HG03135 (cell line): ENCODE measurements around the gene SNX5.

Source experiments
- ATAC-seq: cut with Tn5 transposase; IDR thresholded peaks from one replicate; pipeline ENCODE4 v1.9.1; 2021; ENCODE audit warnings: mild to moderate bottlenecking, moderate library complexity; ENCODE audit not compliant: unreplicated experiment

SNX5 gene

DNA sequence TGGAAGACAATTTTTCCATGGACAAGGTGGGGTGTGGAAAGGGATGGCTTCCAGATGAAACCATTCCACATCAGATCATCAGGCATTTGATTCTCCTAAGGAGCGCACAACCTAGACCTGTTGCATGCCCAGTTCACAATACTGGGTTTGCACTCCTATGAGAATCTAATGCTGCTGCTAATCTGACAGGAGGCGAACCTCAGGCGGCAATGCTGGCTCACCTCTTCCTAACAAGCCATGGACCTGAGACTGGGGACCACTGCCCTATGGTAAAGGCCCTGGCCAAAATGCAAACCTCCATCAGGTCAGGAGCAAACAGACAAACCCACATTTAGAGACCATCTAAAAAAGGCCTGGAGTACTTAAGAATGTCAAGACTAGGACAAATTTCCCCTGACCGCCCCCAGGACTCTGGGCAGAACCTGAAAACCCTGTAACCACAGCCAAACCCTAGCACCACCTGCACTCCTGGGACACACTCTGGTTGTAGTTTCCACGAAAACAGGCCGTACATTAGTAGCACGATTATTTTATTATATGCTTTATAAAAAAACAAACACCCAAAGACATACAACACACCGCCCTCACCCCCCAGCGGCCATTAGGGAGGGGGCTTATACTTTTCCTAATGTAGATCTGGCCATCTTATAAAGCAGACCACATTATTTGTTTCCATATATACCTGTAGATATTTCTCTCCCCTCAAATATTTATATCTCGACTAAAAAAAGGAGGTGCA, 27.3 kb downstream of the SNX5 start:
- ATAC-seq, result no peak

DNA sequence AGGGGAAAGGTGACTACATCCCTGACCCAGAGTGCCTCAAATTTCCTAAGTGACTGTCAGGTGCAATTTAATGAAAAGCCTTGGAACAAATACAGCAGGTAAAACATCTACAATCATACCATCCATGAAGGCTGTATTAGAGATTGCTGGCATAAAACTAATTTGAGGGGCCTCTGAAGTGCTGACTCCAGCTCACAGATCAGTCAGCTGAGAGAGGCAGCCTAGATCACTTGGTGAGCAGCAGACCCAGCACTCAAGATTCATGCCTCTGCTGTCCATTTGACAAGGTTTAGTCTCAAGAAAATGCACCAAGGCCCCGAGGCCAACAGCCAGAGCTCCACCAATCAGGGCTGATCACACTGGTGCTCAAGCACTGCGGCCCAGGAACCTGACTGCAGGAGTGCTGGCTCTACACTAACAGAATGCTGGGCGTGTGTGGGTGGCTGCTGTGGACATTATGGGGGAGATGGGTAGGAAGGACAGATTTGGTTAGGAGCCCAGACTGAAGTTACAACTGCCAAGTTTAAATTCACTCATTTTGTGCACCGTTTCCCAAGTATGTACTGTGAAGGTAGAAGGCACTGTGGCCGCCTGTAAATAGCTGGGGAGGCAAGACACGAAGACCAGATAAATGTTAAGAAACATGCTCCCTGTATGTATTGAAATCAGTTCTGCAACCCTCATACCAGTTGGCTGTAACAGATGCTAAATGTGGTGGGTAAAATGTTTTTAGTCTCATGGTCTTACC, 28.2 kb downstream of the SNX5 start:
- no peak for ATAC-seq

DNA sequence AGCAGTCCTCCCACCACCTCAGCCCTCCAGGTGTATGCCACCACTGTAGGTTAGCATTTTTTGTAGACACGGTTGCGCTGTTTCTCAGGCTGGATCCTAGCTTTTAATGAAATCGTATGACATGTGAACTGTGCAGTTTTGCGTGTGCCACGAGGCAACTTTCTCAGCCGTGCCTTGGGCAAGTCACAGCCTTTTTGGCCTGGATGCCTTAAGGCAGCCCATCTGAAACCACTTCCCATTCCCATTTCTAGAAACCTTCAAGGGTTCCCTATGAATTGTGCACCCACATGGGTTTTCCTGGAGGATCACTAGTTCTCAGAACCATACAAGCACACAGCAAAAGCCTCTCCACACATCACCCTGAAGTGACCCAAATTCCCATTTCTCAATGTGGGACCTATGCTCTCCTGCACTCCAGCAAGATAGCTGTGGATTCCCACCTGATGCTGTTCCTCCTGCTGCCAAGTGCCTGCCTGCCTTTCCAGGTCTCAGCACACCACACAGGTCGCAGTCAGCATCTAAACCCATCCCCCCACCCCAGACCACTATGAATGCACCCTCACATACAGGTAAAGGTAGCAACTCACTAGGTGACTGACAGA, 28.9 kb downstream of the SNX5 start:
- no peak for ATAC-seq

DNA sequence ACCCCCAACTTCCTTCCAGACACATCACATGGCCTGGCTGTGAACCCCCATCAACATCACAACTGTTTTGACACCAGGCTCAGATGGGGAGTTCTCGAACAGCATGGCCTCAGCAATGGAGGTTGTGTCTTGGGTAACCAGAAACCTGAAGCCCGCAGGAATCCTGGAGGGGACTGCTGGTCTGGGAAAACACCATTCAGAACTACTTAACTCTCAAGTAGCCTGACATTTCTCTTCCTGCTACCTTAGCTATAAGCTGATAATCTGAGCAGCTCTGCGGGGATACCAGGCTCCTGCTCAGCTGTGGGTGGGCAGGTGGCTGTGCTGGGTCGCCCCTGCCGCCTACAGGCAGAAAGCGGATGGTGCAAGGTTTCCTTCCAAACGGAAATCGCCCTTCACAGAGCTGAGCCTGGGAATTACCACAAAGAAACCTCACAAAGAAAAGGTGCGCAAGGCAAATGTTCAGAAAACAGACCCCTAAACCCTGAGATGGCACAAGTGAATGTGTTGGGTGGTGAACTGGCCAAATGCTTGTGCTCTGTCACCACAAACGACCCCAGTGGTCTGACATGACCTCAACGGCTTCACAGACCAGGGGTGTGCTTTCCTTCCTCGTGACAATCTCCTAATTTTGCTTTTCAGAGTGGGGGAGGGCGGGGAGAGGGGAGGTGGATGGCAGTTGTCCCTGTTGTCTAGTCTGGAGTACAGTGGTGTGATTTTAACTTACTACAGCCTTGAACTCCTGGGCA, 29.5 kb downstream of the SNX5 start:
- peak; percentile 72 for ATAC-seq

DNA sequence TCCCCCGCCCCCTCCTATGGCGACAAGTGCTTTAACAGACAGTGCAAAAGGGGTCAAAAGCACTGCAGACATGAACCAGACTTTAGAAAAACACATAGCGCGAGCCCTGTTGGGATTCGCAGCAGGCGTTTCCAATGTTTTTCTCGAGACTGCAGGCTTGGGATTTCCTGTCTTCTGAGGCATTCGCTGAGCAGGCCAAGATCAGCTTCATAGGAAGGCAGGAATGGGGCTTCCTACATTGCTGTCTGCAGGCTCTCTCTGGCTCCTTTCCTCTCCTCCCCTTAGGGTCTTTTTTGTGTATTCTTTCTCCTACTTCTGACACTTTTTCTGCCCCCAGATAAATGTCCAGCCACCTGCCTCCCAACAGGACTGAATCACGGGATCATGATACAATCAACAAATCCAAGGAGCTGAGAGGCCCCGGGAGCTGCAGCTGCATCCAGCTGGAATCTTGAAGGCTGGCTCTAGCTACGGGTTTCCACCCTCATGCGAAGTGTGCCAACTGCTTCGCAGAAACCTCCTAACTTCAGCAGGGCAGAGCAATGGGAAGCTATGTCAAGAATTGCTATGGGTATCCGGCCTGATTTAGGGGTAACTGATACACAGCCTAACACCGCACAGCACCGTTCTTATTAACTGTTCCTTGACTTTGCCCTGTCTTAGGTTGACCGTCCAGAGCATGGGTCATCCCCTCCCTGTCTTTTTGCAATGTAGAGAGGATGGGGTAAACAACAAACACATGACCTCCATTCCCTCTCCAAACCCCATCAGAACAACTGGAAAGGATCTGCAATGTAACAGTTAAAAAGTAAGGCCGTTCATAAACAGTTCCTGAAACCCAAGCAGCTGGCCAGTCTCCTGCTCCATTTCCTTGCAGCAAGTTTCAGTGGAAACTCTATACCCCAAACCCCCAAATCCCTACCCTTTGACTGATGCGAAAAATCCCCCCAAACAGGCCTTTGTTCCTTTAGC, 31.5 kb downstream of the SNX5 start:
- no peak for ATAC-seq

DNA sequence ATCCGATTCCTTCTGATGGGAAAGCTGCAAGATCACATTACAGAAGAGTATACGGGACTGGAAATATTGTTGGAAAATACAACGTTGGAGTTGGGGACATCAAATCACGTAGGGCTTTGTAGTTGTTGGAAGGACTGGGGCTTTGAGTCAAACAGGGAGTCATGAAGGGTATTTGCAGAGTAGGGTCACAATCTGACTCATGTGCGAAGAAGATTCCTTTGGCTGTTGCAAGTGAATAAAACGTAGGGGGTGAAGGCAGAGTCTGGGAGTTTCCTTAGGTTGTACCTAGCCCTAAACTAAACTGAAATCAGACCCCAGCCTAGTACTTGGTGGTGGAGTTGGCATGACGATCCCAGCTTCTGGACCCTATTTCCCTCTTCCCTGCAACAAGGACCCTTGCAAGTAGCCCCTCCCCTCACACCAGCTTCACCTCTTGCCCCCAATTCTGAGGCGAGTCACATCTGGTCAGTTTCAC, 32.3 kb downstream of the SNX5 start:
- ATAC-seq, result no peak

DNA sequence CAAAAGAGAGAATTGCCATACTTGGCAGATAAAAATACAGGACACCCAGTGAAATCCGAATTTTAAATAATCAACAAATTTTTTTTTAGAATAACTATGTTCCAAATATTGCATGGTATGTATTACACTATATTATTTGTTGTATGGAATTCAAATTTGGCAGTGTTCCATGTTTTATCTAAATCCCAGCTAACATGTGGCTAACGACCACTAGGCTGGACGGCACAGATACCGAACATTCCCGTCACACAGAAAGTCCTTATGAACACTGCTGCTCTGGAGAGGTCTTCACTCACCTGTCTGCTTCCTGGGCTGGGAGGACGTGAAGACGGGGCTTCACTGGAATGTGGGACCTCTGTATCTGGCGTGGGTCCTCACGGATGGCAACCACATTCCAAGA, 32.8 kb downstream of the SNX5 start:
- no peak for ATAC-seq

DNA sequence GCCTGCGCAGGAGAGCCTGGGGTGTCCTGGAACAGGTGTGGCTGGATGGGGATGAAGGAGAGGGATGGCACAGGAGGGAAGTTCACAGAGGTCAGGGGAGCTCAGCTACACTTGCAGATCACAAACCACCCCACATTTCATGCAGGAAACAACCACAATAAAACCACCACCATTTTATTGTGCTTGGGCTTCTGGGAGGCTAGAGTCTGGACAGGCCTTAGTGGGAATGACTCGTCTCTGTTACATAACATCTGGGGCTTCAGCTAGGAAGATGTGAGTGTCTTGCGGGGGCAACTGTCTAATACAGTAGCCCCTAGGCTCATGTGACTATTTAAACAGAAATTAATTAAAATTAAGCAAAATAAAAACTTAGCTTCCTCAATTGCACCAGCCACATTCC, 33.4 kb downstream of the SNX5 start:
- no peak for ATAC-seq

DNA sequence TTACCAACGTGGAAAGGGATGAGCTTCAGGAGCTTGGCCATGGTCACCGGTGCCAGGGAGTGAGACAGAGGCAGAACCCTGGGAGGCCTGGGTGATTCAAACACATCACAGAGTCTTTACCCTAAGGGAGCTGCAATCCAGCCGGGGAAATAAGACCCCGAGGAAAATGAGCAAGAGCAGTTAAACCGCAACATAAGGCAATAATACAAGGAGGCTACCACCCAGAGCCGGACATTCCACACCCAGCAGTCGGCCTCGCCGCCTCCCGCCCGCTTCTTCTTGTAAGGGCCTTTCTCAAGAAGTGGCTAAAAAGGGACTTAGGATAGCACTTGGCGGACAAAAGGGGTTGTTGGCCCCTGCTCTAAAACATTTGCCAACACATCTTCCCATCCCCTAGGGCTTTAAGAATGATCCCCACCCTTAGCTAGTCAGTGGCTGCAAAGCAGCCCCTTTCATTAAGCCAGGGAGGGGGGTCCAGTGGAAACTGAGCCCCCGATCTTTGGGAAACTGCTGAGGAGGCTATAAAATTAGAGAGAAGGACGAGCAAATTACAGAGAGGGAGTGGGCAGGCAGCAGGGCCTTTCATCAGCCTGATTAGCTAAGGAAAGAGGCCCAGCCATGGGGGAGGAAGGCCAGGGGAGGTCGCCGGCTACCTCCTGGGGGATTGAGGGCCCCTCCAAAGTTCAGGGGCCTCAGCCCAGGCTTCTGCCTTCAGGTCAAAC, 34.3 kb downstream of the SNX5 start:
- ATAC-seq, result no peak

DNA sequence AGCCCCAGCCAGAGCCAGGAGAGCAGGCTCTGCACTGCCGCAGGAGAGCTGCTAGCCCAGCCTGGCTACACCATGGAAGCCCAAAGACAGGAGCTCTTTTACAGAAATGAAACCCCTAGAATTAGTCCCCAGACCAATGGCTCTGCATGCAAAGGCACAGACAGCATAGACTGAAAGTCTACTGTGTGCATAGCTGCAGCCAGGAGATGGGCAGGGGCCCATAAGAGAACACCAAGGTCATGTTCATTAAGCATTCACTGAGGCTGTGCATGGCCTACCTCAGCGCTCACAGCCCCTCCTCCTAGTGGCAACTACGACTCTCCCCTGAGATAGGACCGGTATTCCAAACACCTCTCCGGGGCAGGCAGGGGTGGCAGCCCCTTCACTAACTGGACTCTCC, 34.9 kb downstream of the SNX5 start:
- ATAC-seq, result no peak

DNA sequence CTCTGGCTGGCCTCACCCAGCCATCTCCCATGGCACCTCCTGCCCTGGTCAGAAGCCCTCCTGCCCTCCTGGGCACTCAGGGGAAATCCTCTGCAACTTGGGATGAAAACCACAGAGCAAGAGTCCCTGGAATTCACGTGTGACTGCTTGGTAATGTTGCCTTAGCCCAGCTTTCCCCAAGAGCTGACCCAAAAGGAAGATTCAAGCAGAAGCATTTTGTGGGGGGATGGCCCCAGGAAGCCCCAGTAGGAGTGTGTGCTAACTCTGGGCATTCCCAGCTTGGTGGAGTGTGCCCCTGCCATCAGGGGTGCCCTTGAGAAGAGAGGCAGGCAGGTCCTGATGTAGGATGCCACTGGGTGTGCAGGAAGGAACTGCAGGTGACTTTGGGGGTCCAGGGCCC, 35.5 kb downstream of the SNX5 start:
- no peak for ATAC-seq

DNA sequence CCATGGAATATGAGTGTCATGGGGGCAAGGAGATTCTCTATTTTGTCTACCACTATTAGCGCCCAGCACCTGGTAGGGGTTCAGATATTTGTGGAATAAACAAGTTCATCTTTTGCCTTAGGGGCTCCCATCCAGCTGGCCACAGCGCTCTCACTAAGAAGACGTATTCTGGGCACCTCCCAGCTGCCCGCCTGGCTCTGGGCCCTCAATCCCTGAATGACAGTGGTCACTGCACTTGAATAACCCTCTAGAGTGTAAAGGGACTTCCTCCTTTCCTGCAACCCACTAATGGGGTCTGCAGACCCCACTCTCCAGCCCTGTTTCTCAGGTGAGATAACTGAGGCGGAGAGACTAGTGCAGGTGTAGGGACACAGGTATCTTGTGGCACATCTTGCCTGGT, 36.2 kb downstream of the SNX5 start:
- no peak for ATAC-seq

DNA sequence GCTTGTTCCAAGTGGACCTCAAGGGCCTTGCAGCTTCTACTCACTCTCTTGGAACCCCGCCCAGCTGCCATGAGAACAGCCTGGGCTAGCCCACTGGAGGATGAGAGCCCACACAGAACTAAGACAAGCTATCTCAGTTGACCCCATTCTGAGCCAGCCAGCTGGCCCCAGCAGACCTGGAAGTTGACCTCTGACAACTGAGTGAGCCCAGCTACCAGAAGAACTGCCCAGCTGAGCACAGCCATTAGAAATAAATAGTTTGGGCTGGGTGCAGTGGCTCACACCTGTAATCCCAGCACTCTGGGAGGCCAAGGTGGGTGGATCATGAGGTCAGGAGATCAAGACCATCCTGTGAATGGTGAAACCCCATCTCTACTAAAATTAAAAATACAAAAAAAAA, 37.1 kb downstream of the SNX5 start:
- no peak for ATAC-seq

DNA sequence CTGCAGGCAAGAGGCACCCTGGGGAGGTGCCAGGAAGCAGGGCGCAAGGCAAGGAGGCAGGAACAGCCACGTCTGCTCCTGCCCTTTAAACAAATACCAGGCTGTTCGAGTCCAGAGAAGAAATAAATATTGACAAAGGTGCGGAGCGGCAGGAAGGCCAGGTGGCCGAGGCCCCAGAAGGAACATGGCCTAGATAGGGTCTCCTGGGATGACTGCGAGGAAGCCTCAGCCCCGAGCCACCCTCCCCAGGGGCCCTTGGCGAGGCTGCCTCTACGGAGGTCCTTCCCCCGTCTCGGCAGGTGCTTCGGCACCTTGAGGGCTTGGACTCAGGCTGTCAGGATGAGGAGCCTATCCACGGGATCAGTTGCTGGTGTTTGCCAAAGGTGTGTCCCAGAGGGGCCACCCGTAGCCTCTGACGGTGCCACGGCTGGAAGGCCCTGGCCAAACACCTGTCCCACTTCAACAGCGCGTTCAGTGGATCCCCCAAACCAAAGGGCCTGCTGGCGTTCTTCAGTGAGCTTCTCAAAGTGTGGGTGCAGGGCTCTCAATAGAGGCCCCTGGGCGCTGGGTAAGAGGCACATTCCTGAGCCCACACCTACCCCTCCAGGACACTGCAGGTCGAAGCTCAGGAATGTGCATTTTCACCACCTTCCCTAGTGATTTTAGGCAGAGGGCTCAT, 39.8 kb downstream of the SNX5 start:
- ATAC-seq, result no peak

DNA sequence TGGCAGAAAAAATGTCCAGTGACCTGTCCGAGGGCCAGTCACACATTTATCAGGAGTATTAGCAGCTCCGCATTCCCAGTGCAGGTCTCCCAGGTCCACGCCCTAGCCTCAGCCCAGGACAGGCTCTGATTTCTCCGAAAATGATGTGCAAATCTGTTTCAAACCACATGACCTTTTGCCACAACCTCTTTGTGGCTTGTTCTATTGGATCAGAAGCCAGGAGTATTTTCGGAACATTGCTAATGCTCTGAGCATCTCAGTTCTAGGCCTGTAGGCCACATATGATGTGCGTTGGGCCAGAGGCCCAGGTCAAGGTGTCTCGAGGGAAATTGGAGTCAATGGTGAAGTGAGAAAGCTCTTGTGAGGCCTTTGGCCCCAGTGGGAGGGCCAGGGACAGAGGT, 40.4 kb downstream of the SNX5 start:
- ATAC-seq, result no peak

DNA sequence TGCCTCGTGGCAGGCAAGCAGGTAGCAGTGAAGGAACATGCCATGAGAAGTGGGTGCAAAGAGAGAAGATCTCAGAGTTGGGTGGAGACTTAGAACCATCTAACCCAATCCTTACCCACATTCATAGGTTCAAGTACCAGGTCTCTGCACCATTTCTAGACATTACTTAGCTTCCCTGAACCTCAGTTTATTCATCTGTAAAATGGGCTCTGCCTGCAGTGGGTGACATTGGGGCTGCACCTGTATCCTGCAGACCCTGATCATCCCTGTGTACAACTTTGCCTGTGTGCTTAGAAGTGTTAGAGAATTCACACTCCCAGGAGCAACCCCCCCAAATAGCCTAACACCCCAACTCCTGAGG, 42.7 kb downstream of the SNX5 start:
- no peak for ATAC-seq

DNA sequence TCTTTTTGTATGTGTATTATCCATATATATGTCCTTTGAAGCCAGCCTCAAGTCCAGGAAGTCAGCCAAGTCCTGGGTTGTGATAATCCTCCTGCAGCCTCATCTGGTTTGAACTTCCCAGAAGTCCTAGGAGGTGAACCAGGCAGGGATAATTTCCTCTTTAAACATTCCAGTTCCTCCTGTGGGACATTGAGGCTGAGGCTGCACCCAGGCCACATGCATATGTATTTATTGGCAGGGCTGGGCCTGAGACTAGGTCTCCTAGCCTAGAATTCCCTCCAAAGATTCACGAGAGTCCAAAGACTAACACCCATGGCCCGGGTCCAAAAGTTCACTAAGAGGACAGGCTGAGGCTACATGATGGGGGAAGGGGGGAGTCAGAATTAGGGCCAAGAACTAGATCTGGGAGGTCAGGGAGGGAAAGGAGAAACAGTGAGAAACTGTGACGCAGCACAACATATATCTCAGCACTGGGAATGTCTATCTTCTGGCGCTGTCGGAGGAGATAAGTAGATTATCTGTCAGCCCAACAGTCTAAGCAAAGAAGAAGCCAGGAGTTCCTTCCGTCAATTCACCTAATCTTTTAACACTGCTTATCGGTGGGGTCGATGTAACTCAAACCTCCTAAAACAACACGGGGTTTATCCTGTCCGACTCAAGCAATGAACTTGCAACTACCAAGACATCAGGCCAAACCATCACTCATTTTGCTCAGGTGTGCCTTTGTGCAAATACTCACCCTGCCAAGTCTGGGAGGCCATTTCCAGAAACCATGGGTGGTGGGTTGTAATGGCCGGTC, 43.3 kb downstream of the SNX5 start:
- no peak for ATAC-seq

DNA sequence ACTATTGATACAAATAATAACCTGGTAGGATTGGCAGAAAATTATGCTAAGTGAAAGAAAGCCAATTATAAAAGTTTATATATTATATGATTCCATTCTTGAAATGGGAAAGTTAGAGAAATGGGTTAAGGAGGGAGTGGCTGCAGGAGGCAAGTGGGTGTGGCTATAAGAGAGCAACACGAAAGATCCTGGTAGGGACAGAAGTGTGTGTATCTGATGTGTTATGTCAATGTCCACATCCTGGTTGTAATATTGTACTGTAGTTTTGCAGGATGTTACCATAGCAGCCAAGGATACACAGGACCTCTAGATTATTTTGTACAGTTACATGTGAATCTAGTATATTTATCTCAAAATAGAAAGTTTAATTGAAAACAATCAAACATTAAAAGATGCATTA, 46.8 kb downstream of the SNX5 start:
- no peak for ATAC-seq
